ENCODE data around the gene GNAQ.
"Not testable (repeated sequence)": the region's sequence is repeated elsewhere in the genome, so short reads cannot be mapped to it uniquely, and the experiment has no call there.

The GNAQ gene

DNA sequence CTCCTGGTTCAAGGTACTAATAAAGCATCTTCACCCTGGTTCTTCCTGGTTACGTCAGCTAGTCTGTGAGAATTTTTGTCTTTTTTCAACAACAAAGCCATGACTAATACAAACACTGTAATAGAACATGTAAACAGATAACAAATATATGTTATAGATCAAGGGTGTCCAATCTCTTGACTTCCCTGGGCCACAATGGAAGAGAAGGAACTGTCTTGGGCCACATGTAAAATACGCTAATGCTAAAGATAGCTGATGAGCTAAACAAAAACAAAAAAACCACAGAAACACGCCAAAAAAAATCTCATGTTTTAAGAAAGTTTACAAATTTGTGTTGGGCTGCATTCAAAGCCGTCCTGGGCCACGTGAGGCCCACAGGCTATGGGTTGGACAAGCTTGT is 259.0 kb downstream of the GNAQ start:
- DNase-seq (ENCODE audit: low read depth in 2 of 2): no peak

DNA sequence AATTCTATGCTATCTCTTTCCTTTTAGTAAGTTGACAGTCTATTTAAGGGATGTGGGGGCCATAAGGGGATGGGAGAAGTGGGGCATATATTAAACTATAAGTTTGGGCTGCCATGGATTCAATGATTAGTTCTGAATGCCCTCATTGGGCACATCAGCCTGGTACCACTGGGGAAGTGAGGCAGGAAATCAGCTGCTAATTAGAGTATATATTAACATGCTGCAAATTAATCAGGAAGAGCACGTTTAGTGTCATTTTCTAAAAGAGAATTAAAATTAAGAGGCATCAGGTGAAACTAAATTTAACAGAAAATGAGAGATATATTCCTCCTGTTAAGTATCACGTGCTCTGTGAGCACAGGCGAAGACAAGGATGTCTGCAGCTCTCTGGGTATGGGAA is 260.4 kb downstream of the GNAQ start:
- no peak for DNase-seq (ENCODE audit: low read depth in 2 of 2)

DNA sequence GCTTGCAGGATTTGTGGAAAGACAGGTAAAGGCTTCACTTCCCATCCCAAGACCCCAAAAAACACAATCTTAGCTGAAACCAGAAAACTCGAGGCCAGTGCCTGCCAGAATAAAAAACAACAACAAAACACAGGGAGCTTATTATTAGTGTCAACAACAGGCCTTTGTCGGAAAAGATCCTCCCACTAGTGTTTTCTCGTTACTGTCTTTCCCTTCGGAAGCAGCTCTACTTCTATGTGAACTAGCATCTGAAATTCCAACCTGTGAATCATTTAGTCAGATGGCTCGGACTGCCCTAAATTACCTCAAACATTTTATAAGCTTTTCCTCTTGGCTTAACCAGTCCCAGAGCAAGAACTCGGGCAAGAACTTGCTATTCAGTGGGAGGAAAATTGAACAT is 261.3 kb downstream of the GNAQ start:
- no peak for DNase-seq (ENCODE audit: low read depth in 2 of 2)

DNA sequence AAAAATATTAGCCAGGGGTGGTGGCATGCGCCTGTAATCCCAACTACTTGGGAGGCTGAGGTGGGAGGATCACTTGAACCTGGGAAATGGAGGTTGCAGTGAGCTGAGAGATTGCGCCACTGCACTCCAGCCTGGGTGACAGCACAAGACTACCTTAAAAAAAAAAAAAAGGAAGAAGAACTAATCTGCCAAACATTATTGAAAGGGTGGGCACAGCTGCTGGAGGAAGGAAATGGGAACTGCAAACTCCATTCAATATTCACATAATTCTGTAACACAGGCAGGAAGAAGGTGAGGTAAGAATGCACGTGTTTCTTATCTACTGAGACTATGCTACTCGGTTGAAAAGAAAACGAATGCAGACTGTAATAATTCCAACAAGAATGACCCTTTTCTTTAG is 262.4 kb downstream of the GNAQ start:
- DNase-seq (ENCODE audit: low read depth in 2 of 2): no peak

DNA sequence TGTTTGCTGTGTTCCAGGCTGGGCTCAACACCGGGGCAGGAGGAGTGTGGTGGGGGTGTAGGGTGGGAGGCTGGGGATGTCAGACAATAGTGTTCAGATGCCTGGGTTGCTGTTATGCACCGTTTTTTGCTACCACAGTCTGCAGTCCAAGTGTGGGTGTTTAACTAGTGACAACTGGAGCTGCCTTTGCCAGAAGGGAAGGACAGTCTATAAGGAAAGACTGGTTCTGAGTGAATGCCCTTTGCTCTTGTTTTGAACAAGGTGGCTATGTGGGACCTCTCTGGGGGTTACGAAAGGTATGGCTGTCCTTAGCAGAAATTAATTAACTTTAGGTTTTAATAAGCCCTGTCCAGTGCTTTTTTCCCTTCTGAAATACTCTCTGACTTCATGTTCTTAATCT is 265.0 kb downstream of the GNAQ start:
- DNase-seq (ENCODE audit: low read depth in 2 of 2): no peak

GRCh38 chr9:77765781-77766259 is 265.8 kb downstream of the GNAQ start:
- no peak for DNase-seq (ENCODE audit: low read depth in 2 of 2)

DNA sequence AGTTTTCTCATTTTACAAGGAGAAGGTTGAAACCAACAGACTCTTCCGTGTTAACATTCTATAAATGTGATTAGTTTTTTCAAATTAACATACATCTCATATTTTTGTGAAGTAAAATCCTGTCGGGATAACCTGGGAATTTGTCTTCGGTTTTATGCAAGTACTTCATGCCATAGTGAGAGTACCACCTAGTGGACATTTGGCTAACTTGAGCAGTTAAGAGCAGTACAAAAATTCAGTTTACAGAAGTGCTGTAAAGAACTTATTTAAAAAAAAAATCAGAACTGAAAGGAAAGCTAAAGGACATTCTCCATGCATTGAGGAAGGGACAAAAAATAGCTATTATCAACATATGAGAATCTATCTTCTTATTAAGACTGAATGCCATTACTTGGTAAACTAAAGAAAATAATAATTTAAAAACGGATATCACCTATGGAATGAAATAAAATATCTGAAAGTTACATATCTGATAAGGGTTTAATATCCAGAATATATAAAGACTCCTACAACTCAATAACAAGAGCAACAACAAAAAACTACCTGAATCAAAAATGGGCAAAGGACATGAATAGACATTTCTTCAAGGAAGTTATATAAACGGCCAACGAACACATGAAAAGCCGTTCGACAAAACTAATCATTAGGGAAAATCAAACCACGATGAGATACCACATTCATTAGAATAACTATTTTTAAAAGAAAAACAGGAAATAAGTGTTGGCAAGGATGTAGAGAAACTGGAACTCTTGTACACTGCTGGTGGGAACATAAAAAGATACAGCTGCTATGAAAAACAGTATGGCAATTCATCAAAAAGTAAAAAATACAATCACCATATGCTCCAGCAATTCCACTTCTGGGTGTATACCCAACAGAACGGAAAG is 266.5 kb downstream of the GNAQ start:
- DNase-seq (ENCODE audit: low read depth in 2 of 2): no peak

- DNase-seq (ENCODE audit: low read depth in 2 of 2): no peak
Measured at GRCh38 chr9:77763566-77763965, 268.0 kb downstream of the GNAQ start.

DNA sequence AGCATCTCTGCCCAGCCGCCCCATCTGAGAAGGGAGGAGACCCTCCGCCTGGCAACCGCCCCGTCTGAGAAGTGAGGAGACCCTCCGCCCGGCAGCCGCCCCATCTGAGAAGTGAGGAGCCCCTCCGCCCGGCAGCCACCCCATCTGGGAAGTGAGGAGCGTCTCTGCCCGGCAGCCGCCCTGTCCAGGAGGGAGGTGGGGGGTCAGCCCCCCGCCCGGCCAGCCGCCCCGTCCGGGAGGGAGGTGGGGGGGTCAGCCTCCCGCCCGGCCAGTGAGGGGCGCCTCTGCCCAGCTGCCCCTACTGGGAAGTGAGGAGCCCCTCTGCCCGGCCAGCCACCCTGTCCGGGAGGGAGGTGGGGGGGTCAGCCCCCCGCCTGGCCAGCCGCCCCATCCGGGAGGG is 270.7 kb downstream of the GNAQ start:
- DNase-seq (ENCODE audit: low read depth in 2 of 2): not testable (repeated sequence)

DNA sequence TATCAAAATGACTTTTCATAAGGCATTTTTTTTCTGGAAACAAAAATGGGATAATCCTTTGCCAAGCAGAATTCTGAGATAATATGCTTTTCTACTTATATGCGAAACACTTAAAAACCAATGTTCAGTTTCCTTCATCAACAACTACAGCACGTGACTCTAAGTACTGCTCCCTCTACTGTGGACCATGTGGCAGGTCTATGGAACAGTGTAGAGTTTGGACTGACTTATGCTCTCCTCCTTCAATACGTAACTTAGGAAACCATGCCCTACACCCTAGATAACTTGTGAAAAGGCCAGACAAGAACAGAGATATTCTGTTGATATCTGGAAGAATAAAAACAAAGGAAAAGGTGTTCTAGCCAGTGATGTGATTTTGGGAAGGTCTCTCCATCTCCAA is 272.2 kb downstream of the GNAQ start:
- no peak for DNase-seq (ENCODE audit: low read depth in 2 of 2)

DNA sequence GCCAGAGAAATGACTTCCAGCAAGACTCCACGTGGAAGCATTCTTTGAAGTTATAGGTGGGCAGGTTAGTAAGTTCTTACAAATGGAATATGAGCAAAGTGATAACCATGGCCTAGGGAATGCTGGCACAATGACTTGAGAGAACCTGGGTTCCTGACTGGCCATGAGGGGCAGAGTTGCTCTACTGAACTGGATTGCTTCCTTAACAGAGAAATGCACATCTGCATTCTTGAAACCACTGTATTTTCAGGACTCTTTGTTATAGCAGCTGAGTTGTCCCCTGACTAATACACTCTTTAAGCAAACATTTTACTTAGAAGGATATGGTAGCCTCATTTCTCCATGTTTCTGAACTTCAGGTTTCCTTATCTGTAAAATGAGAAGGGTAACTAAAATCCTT is 275.2 kb downstream of the GNAQ start:
- DNase-seq (ENCODE audit: low read depth in 2 of 2): no peak

DNA sequence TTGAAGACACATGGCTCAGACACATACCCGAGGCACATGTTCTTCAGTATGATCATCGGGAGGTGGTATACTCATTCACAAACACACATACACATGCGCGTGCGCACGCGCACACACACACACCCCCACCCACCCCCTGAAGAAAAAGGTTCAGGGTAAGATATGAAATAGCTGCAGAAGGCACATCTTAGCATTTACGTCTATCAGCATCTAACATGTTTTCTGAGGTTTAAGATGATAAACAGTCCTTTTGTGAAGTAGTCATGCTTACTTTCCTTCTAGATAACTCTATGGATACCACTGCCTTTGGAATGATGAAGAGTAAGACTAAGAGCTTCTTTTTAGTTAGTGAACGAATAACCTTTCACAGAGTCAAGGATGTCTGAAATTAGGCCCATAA is 278.4 kb downstream of the GNAQ start:
- no peak for DNase-seq (ENCODE audit: low read depth in 2 of 2)

DNA sequence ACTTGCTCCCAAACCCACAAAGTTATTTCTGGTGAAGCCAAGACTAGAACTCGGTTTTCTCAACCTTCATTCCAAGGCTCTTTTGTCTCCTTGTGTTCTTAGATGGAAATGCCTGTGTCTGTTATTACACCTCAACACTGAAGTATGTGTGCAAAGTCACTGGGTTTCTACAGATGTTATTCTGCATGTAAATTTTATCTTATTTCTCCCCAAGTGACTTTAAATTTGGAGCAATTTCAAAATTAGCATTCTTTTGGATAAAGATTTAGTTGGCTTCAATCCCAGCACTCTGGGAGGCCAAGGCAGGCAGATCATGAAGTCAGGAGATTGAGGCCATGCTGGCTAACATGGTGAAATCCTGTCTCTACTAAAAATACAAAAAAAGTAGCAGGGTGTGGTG is 279.1 kb downstream of the GNAQ start:
- DNase-seq (ENCODE audit: low read depth in 2 of 2): peak; percentile 94 to 97

DNA sequence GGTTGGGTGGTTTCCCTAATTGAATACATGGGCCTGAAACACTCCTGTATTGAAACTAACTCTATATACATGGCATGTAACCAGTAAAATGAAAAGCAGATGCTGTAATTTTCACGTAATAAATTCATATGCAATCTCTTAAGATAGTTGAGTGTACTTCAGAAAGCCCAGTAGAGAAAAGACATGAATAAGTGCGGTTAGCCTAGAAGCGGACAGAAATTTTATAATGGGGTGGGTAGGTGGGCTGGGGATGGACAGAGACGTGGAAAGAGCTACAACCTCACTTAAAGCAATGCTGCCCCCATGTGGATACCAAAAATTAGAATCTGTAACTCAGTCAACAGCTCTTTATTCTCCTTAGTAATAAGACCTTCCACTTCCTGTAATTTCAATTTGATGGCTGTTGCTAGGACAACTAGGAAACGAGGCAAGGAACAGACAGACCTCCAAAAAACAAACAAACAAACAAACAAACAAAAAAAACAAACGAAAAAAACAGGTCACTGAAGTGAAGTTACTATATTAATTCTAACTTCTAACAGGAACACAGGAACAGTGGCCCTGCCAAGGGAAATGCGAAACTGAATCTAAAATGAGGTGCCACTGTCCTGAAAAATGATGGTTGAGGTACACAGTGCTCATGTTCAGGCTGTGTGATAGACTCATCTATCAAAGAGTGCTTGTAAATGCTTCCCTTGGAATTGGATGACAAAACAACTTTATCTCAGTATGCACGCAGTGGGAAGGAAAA is 280.1 kb downstream of the GNAQ start:
- DNase-seq (ENCODE audit: low read depth in 2 of 2): peak; percentile 91 to 94

DNA sequence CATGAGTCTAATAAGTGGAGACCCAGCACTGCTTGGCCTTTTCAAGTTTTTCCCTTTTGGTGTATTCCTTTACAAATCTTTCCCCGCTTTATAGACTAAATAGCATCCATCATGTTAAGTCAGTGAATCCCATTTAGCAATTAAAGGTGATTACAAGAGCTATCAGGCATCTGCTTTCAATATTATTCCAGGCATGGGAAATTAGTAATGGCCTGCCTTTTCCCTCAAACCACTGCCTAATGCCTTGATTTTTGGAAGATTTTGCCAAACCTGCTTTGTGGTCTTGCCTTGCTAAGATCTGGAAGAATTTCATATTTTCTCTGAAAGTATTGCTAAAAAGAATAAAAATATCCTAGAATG is 280.6 kb downstream of the GNAQ start:
- no peak for DNase-seq (ENCODE audit: low read depth in 2 of 2)

GRCh38 chr9:77750284-77750683 is 281.3 kb downstream of the GNAQ start:
- DNase-seq (ENCODE audit: low read depth in 2 of 2): peak in 1 of 2 experiments; percentile 8

DNA sequence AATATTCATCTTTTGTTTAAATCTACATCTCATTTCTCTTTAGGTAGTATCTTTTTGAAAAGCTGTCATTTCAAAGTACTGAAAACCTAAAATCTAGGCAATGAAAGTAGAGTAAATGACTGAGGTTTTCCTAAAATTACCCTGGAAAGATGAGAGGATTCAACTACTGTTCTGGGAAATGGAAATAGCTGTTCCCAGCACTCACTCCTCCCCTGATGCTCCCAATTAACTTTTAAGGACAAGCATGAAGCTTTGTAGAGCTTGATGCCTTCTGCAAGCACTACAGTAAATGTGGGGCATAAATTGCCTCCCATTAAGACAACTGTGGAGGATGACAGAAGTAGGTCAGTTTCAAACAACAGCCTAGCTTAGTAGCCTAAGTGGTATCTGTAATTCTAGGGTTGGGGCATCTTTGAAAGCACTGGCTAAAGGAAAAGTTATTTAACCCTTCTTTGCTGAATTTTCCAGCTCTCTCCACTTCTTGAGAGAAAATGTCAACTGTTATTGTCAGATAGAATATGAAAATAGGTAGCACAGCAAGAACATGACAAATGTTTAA is 283.3 kb downstream of the GNAQ start:
- DNase-seq (ENCODE audit: low read depth in 2 of 2): no peak

- no peak for DNase-seq (ENCODE audit: low read depth in 2 of 2)
Measured at GRCh38 chr9:77747163-77747562, 284.4 kb downstream of the GNAQ start.

DNA sequence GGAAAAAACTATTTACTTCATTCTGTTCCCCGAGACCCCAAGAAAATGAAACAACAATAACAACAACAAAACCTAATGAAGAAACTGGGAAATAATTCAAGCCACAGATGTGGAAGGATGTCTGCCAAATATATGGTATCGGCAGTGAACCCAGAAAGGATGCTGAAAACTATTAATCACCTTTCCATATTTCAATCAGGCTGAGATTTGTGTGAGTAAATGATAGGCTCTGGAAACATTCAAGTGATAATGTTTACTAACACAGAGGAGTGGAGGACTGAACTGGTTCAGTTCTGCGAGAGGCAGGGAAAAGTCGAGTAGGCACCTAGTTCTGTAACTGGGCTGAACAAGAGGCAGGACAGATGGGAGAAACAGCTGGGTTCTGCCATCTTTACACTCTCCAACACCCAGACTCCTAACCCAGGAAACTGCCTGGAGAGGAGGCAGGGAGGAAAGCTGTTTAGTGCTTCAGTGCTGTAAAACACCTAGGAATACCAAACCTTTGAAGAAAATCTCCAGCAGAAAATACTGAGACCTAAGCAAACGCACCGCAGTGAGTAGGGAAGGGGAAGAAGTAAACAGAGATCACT is 286.7 kb downstream of the GNAQ start:
- no peak for DNase-seq (ENCODE audit: low read depth in 2 of 2)

GRCh38 chr9:77743386-77743785 is 288.2 kb downstream of the GNAQ start:
- peak; percentile 54 to 61 for DNase-seq (ENCODE audit: low read depth in 2 of 2)

DNA sequence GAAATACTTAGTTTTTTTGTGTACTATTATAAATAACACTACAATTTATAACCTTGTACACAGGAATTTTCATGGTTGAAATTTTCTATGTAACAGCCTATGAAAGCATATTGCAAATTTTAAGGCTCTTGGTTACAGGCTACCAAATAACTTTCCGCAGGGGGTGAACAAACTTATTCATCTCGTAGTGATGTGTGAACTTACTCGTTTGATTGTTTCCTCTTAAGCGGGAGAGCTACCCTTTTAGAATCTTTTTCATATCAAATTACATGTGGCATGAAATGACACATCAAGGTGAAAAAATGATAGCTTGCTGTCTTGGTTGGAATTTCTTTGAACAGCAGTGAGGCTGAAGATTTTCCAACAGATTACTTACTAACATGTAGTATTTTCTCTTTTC is 292.7 kb downstream of the GNAQ start:
- DNase-seq (ENCODE audit: low read depth in 2 of 2): no peak

- no peak for DNase-seq (ENCODE audit: low read depth in 2 of 2)
Measured at GRCh38 chr9:77735494-77735893, 296.1 kb downstream of the GNAQ start.

All from fibroblast of skin of left biceps (primary cell).